Calu3 (cell line): ENCODE results near the gene WDTC1. TPM values are rescaled to one million over a fixed set of nuclear protein-coding genes. Genes with fewer than 3 reads are reported as not detected.

Experiments
- BruUV-seq: library from RNA; stranded (reverse); fragments of 400-500 nt; replicated peaks from 2 replicates; lab custom pipeline; 2021; lab: Mats Ljungman, UMichigan
- CTCF ChIA-PET: fragments of 300-600 bp; sonication (Branson Sonifier 250); formaldehyde crosslinking; loops from one replicate; lab custom pipeline; 2022; ENCODE audit warnings: antibody characterized with exemption; lab: Charles Lee
- DNase-seq: peaks from one replicate; pipeline ENCODE4 v3.0.0; 2022
- H3K27ac Mint-ChIP-seq: one replicate; pipeline ENCODE4 v1.8.0; 2022; ENCODE audit warnings: mixed read lengths; ENCODE audit not compliant: unreplicated experiment
- H3K27me3 Mint-ChIP-seq: one replicate; pipeline ENCODE4 v1.8.0; 2022; ENCODE audit warnings: mixed read lengths; ENCODE audit not compliant: unreplicated experiment
- H3K36me3 Mint-ChIP-seq: one replicate; pipeline ENCODE4 v1.8.0; 2022; ENCODE audit warnings: mild to moderate bottlenecking, moderate library complexity, mixed read lengths; ENCODE audit not compliant: insufficient read depth, unreplicated experiment
- H3K4me1 Mint-ChIP-seq: one replicate; pipeline ENCODE4 v1.8.0; 2022; ENCODE audit warnings: mild to moderate bottlenecking, low read depth, mixed read lengths; ENCODE audit not compliant: unreplicated experiment
- H3K4me3 Mint-ChIP-seq: one replicate; pipeline ENCODE4 v1.8.0; 2022; ENCODE audit warnings: mild to moderate bottlenecking, low read depth, moderate library complexity, mixed read lengths; ENCODE audit not compliant: unreplicated experiment
- H3K9me3 Mint-ChIP-seq: one replicate; pipeline ENCODE4 v1.8.0; 2022; ENCODE audit warnings: low read depth, mixed read lengths; ENCODE audit not compliant: unreplicated experiment
- intact Hi-C: fragments of 100-400 bp; cut with micrococcal nuclease; formaldehyde crosslinking; loops from one replicate; pipeline ENCODE4 v1.10.0; 2022; ENCODE audit not compliant: unreplicated experiment
- total RNA-seq: library from RNA; stranded (reverse); gene quantifications from 2 replicates; pipeline ENCODE4 v1.2.3, GENCODE V29; 2022
- TF ChIP-seq, protein P1 (sequence below): fragments of 200-600 bp; IDR thresholded peaks from one replicate; pipeline ENCODE4 v1.8.0; 2022; ENCODE audit warnings: antibody characterized with exemption; ENCODE audit not compliant: unreplicated experiment

WDTC1 gene
- total RNA-seq, 1 experiment from 2014 or later: 10.8 TPM

GRCh38 chr1:27350663-27351540 lies 116.5 kb downstream of the WDTC1 start:
- Mint-ChIP-seq H3K27ac (no peak overlapping the region), H3K36me3 (peaks cover 34% of the 10 kb centered on the region), H3K27me3 (no peaks in the 10 kb centered on the region)

DNA sequence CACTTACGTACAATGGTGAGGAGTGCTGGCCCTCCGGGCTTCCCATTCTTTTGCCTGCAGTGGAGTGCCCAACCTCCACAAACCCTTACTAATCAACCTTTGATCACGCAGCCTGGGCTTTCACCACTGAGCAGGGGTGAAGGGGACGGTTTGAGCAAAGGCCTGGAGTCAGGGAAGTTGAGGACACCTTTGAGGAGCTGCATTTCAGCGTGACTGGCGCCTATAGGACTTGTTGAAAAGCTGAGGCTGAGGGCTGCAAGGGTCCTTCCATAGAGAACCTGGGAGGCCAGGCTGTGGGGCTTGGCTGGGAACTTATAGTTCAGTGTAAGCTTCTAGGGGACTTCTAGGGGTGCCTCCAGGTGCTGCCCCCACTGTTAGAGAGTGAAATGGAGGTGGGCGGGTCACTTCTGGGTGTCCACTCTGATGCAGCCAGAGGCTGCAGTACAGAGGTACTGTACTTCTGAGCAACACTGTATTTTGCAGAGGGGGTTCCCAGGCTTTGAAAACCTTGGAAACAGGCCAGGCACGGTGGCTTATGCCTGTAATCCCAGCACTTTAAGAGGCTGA lies 117.2 kb downstream of the WDTC1 start:
- Mint-ChIP-seq H3K4me3 (no peak overlapping the region), H3K36me3 (peaks cover 29% of the 10 kb centered on the region), H3K9me3 (no peaks in the 10 kb centered on the region), H3K4me1 (peaks cover 16% of the 10 kb centered on the region), H3K27me3 (no peaks in the 10 kb centered on the region), H3K27ac (no peak overlapping the region)
- intact Hi-C loops: no loop called here
- CTCF ChIA-PET: no interaction called here
- no TSS peak for BruUV-seq
- TF ChIP-seq, protein P1, sequence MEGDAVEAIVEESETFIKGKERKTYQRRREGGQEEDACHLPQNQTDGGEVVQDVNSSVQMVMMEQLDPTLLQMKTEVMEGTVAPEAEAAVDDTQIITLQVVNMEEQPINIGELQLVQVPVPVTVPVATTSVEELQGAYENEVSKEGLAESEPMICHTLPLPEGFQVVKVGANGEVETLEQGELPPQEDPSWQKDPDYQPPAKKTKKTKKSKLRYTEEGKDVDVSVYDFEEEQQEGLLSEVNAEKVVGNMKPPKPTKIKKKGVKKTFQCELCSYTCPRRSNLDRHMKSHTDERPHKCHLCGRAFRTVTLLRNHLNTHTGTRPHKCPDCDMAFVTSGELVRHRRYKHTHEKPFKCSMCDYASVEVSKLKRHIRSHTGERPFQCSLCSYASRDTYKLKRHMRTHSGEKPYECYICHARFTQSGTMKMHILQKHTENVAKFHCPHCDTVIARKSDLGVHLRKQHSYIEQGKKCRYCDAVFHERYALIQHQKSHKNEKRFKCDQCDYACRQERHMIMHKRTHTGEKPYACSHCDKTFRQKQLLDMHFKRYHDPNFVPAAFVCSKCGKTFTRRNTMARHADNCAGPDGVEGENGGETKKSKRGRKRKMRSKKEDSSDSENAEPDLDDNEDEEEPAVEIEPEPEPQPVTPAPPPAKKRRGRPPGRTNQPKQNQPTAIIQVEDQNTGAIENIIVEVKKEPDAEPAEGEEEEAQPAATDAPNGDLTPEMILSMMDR: no peak
- DNase-seq: no peak

More at GRCh38 chr1:27350663-27351540, 116.5 kb downstream of the WDTC1 start:
- DNase-seq: no peak
- intact Hi-C loops: no loop called here
- TF ChIP-seq, protein P1: no peak
- Mint-ChIP-seq H3K9me3 (no peaks in the 10 kb centered on the region), H3K4me3 (no peak overlapping the region), H3K4me1 (peaks cover 16% of the 10 kb centered on the region)
- CTCF ChIA-PET: interaction anchor here (0.6 kb wide), 1 partner anchor 707 kb away, joined by 3 read pairs; no protein-coding TSS in a partner anchor
- BruUV-seq: no TSS peak

DNA sequence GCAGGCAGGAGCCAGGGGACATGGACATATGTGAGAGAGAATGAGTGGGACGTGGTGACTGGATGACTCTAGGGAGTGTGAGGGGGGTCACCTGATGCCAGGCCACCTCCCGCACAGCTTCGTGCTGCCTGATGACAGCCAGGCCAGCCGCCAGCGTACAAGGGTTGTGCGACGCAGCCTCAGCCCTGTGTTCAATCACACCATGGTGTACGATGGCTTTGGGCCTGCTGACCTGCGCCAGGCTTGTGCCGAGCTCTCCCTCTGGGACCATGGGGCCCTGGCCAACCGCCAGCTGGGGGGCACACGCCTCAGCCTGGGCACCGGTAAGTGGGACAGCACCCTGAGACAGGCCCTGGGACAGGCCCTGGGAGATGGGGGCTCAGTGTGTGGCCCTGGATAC lies 118.7 kb downstream of the WDTC1 start:
- no TSS peak for BruUV-seq

DNA sequence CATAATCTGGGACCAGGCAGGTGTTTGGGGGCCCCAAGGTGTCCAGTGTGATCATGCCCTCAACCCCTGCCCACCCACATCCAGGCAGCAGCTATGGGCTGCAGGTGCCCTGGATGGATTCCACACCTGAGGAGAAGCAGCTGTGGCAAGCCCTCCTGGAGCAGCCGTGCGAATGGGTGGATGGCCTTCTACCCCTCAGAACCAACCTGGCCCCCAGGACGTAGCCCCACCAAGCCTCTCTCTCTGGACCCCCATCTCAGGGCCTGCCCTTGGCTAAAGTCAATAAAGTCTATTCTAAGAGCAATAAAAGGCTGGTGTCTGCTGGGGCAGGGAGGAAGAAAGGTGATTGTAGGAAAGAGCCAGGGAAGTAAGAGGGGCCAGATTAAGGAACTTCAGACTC lies 119.2 kb downstream of the WDTC1 start:
- H3K36me3 Mint-ChIP-seq: peaks cover 24% of the 10 kb centered on the region
- no peak overlapping the region for H3K27ac Mint-ChIP-seq
- CTCF ChIA-PET: no interaction called here
- no peak for DNase-seq
- intact Hi-C loops: no loop called here
- no peaks in the 10 kb centered on the region for H3K9me3 Mint-ChIP-seq
- no peaks in the 10 kb centered on the region for H3K4me1 Mint-ChIP-seq
- TF ChIP-seq, protein P1: no peak
- H3K4me3 Mint-ChIP-seq: no peak overlapping the region
- no peaks in the 10 kb centered on the region for H3K27me3 Mint-ChIP-seq
- no TSS peak for BruUV-seq

More for the DNA sequence above, 118.7 kb downstream of the WDTC1 start:
- Mint-ChIP-seq H3K4me1 (peaks cover under 1% of the 10 kb centered on the region), H3K27ac (no peak overlapping the region), H3K4me3 (no peak overlapping the region), H3K36me3 (peaks cover 24% of the 10 kb centered on the region), H3K27me3 (no peaks in the 10 kb centered on the region), H3K9me3 (no peaks in the 10 kb centered on the region)
- intact Hi-C loops: no loop called here
- CTCF ChIA-PET: no interaction called here
- DNase-seq: no peak
- TF ChIP-seq, protein P1: no peak
